Mesenchymal stem cell (in vitro differentiated cells and primary cell): ENCODE results near the gene UBE2L3.
"Not testable (repeated sequence)": the region's sequence is repeated elsewhere in the genome, so short reads cannot be mapped to it uniquely, and the experiment has no call there.

ENCODE experiments used
- DNase-seq: peaks from one replicate; pipeline ENCODE4 v3.0.0-alpha.2; 2013
- H2AFZ ChIP-seq: one replicate; pipeline ENCODE4 v1.6.1; 2013; ENCODE audit warnings: low read depth, mild to moderate bottlenecking, control low read depth, inconsistent platforms, low read length, moderate library complexity
- H2AK5ac ChIP-seq: 2 replicates; pipeline ENCODE4 v1.6.1; 2013; ENCODE audit warnings: low read length, moderate library complexity, mild to moderate bottlenecking, inconsistent platforms; ENCODE audit not compliant: severe bottlenecking
- H2BK120ac ChIP-seq: one replicate; pipeline ENCODE4 v1.6.1; 2013; ENCODE audit warnings: low read depth, mild to moderate bottlenecking, inconsistent platforms, low read length, moderate library complexity
- H2BK12ac ChIP-seq, 2 experiments: one replicate each; pipeline ENCODE4 v1.6.1; 2013; ENCODE audit warnings: inconsistent platforms in 2 of 2, low read length in 2 of 2, mild to moderate bottlenecking in 2 of 2, moderate library complexity in 2 of 2, control low read depth in 1 of 2
- H2BK15ac ChIP-seq: one replicate; pipeline ENCODE4 v1.6.1; 2013; ENCODE audit warnings: mild to moderate bottlenecking, low read depth, inconsistent platforms; ENCODE audit not compliant: poor library complexity, severe bottlenecking
- H2BK5ac ChIP-seq: 2 replicates; pipeline ENCODE4 v1.6.1; 2013; ENCODE audit warnings: low read depth, mild to moderate bottlenecking, low read length, control low read depth, inconsistent platforms; ENCODE audit not compliant: poor library complexity, severe bottlenecking
- H3K14ac ChIP-seq, 2 experiments: one replicate each; pipeline ENCODE4 v1.6.1; 2013; ENCODE audit warnings: inconsistent platforms in 2 of 2, low read length in 2 of 2, control low read depth in 1 of 2, mild to moderate bottlenecking in 1 of 2, moderate library complexity in 1 of 2
- H3K18ac ChIP-seq, 2 experiments: one replicate each; pipeline ENCODE4 v1.6.1; 2013; ENCODE audit warnings: inconsistent platforms in 2 of 2, low read length in 2 of 2, control low read depth in 1 of 2, low read depth in 1 of 2, mild to moderate bottlenecking in 1 of 2
- H3K23ac ChIP-seq, 2 experiments: one replicate each; pipeline ENCODE4 v1.6.1; 2013; ENCODE audit warnings: inconsistent platforms in 2 of 2, low read length in 2 of 2, mild to moderate bottlenecking in 2 of 2, moderate library complexity in 2 of 2, control low read depth in 1 of 2
- H3K27ac ChIP-seq: 2 replicates; pipeline ENCODE4 v1.5.1; 2013; ENCODE audit warnings: mild to moderate bottlenecking, moderate library complexity, low read length, control low read depth, inconsistent platforms; ENCODE audit not compliant: poor library complexity, severe bottlenecking
- H3K27me3 ChIP-seq, 2 experiments: 2 replicates each; pipeline versions ENCODE4 v1.6.1 to v1.7.0; 2013; ENCODE audit warnings: low read length in 2 of 2, mild to moderate bottlenecking in 2 of 2, moderate library complexity in 2 of 2, control low read depth in 1 of 2, inconsistent platforms in 1 of 2; ENCODE audit not compliant: control insufficient read depth in 1 of 2, insufficient read depth in 1 of 2
- H3K36me3 ChIP-seq, 2 experiments: 2 replicates each; pipeline versions ENCODE4 v1.6.1 to v1.7.0; 2013; ENCODE audit warnings: low read length in 2 of 2, control low read depth in 1 of 2, inconsistent platforms in 1 of 2, low read depth in 1 of 2, mild to moderate bottlenecking in 1 of 2; ENCODE audit not compliant: insufficient read depth in 2 of 2, control insufficient read depth in 1 of 2
- H3K4ac ChIP-seq, 2 experiments: one replicate each; pipeline ENCODE4 v1.6.1; 2013; ENCODE audit warnings: inconsistent platforms in 2 of 2, low read length in 2 of 2, mild to moderate bottlenecking in 2 of 2, moderate library complexity in 2 of 2, control low read depth in 1 of 2, low read depth in 1 of 2
- H3K4me1 ChIP-seq: 2 replicates; pipeline ENCODE4 v1.6.1; 2013; ENCODE audit warnings: low read depth, low read length, control low read depth; ENCODE audit not compliant: control insufficient read depth, insufficient read depth
- H3K4me2 ChIP-seq: 2 replicates; pipeline ENCODE4 v1.6.1; 2013; ENCODE audit warnings: low read length, mild to moderate bottlenecking, inconsistent platforms; ENCODE audit not compliant: poor library complexity, severe bottlenecking
- H3K4me3 ChIP-seq, 2 experiments: 2 replicates each; pipeline versions ENCODE4 v1.5.1 to v1.7.0; 2013; ENCODE audit warnings: low read length in 2 of 2, mild to moderate bottlenecking in 2 of 2, control low read depth in 1 of 2, low read depth in 1 of 2; ENCODE audit not compliant: insufficient read depth in 1 of 2
- H3K79me1 ChIP-seq: replicated peaks from 2 replicates; pipeline ENCODE4 v1.6.1; 2013; ENCODE audit warnings: mild to moderate bottlenecking, control low read depth, low read length, inconsistent platforms; ENCODE audit not compliant: poor library complexity, severe bottlenecking
- H3K9ac ChIP-seq: 2 replicates; pipeline ENCODE4 v1.7.0; 2013; ENCODE audit warnings: mild to moderate bottlenecking, low read length, moderate library complexity
- H3K9me3 ChIP-seq: 2 replicates; pipeline ENCODE4 v1.7.0; 2013; ENCODE audit warnings: mild to moderate bottlenecking, low read length; ENCODE audit not compliant: control insufficient read depth
- H4K8ac ChIP-seq: one replicate; pipeline ENCODE4 v1.6.1; 2013; ENCODE audit warnings: inconsistent platforms, mild to moderate bottlenecking, low read length, moderate library complexity
- H4K91ac ChIP-seq: one replicate; pipeline ENCODE4 v1.6.1; 2013; ENCODE audit warnings: mild to moderate bottlenecking, low read length, inconsistent platforms
- WGBS: methylation state at CpG from one replicate; pipeline ENCODE4 v1.1.7; 2013; ENCODE audit warnings: mixed read lengths; 5-methylcytosine and 5-hydroxymethylcytosine counted together

UBE2L3 gene

GRCh38 chr22:21573293-21573734 lies 5.8 kb downstream of the UBE2L3 start:
- no peak overlapping the region for H2BK12ac ChIP-seq
- no peak overlapping the region for H2AFZ ChIP-seq
- no peak overlapping the region for H4K91ac ChIP-seq
- no peak overlapping the region for H3K18ac ChIP-seq
- no peak overlapping the region for H3K14ac ChIP-seq
- no peak overlapping the region for H3K9ac ChIP-seq
- no peak overlapping the region for H3K4ac ChIP-seq
- H3K27ac ChIP-seq: peak overlapping the region; percentile 14
- H3K4me1 ChIP-seq: peaks cover 35% of the 10 kb centered on the region
- H3K79me1 ChIP-seq: no peaks in the 10 kb centered on the region
- H4K8ac ChIP-seq: no peak overlapping the region
- H3K36me3 ChIP-seq: peaks cover 2 to 24% of the 10 kb centered on the region in 2 experiments
- H3K27me3 ChIP-seq: no peaks in the 10 kb centered on the region
- H2BK15ac ChIP-seq: no peak overlapping the region
- H2BK5ac ChIP-seq: no peak overlapping the region
- H2BK120ac ChIP-seq: no peak overlapping the region
- WGBS: 87% methylated on average over 6 of the region's 6 CpGs
- no peak overlapping the region for H3K23ac ChIP-seq
- no peak for DNase-seq
- no peak overlapping the region for H3K4me3 ChIP-seq
- no peak overlapping the region for H2AK5ac ChIP-seq
- H3K9me3 ChIP-seq: no peaks in the 10 kb centered on the region
- no peak overlapping the region for H3K4me2 ChIP-seq

- Histone ChIP-seq H3K36me3 (peaks cover 5 to 24% of the 10 kb centered on the region in 2 experiments), H3K4ac (no peak overlapping the region), H3K14ac (no peak overlapping the region), H3K4me1 (peaks cover 39% of the 10 kb centered on the region), H2BK12ac (no peak overlapping the region), H2BK5ac (no peak overlapping the region), H3K18ac (no peak overlapping the region), H3K4me2 (no peak overlapping the region), H3K79me1 (no peaks in the 10 kb centered on the region), H4K91ac (no peak overlapping the region), H2AFZ (no peak overlapping the region), H3K27me3 (no peaks in the 10 kb centered on the region), H3K27ac (no peak overlapping the region), H4K8ac (no peak overlapping the region), H3K9me3 (no peaks in the 10 kb centered on the region), H3K9ac (no peak overlapping the region), H3K23ac (no peak overlapping the region), H2BK15ac (no peak overlapping the region), H2BK120ac (no peak overlapping the region), H2AK5ac (no peak overlapping the region), H3K4me3 (no peak overlapping the region)
- WGBS: 87% methylated on average over 5 of the region's 5 CpGs
- no peak for DNase-seq
These were observed 6.4 kb downstream of the UBE2L3 start for GRCh38 chr22:21573750-21574494.

- no peak overlapping the region for H2BK15ac ChIP-seq
- H3K14ac ChIP-seq: no peak overlapping the region
- no peak overlapping the region for H2BK5ac ChIP-seq
- H3K4me1 ChIP-seq: peaks cover 13% of the 10 kb centered on the region
- peaks cover 0 to 8% of the 10 kb centered on the region in 2 experiments for H3K36me3 ChIP-seq
- H3K9ac ChIP-seq: no peak overlapping the region
- DNase-seq: no peak
- no peak overlapping the region for H3K4me2 ChIP-seq
- WGBS: 86% methylated on average over 6 of the region's 6 CpGs
- H4K8ac ChIP-seq: no peak overlapping the region
- H3K18ac ChIP-seq: no peak overlapping the region
- H3K9me3 ChIP-seq: no peaks in the 10 kb centered on the region
- no peak overlapping the region for H3K4me3 ChIP-seq
- no peak overlapping the region for H3K27ac ChIP-seq
- H3K4ac ChIP-seq: no peak overlapping the region
- no peak overlapping the region for H2AK5ac ChIP-seq
- H3K23ac ChIP-seq: no peak overlapping the region
- no peak overlapping the region for H2BK120ac ChIP-seq
- no peaks in the 10 kb centered on the region for H3K27me3 ChIP-seq
- H2BK12ac ChIP-seq: no peak overlapping the region
- no peaks in the 10 kb centered on the region for H3K79me1 ChIP-seq
- H4K91ac ChIP-seq: no peak overlapping the region
- no peak overlapping the region for H2AFZ ChIP-seq
These were observed 11.9 kb downstream of the UBE2L3 start for GRCh38 chr22:21579474-21579851.

- H3K79me1 ChIP-seq, H3K14ac ChIP-seq, DNase-seq, H2BK12ac ChIP-seq, H3K18ac ChIP-seq, H4K91ac ChIP-seq, H3K27ac ChIP-seq, H3K27me3 ChIP-seq, H4K8ac ChIP-seq, H3K23ac ChIP-seq, H2BK15ac ChIP-seq, H3K4ac ChIP-seq, H3K4me2 ChIP-seq, H2AFZ ChIP-seq, H2BK120ac ChIP-seq, H3K9me3 ChIP-seq, H3K4me3 ChIP-seq, H3K9ac ChIP-seq, H2BK5ac ChIP-seq, H2AK5ac ChIP-seq: not testable (repeated sequence)
- Histone ChIP-seq H3K4me1 (peaks cover 10% of the 10 kb centered on the region), H3K36me3 (peaks cover 1 to 13% of the 10 kb centered on the region in 2 experiments)
- WGBS: 95% methylated on average over 6 of the region's 9 CpGs
These were observed 13.1 kb downstream of the UBE2L3 start for GRCh38 chr22:21580623-21581007.
